ENCODE results near the gene VWC2L.

- TF ChIP-seq CTCF (IDR thresholded peaks at IDR 0.05), result no peak
- no peak for TF ChIP-seq POLR2A (IDR thresholded peaks at IDR 0.05)
- no peak for TF ChIP-seq EP300 (IDR thresholded peaks at IDR 0.05)
- TF ChIP-seq POLR2AphosphoS5 (IDR thresholded peaks at IDR 0.05), result no peak
Measured at GRCh38 chr2:214579035-214579434, 168.2 kb downstream of the VWC2L start.
